CD4-positive, CD25-positive, alpha-beta regulatory T cell (primary cell): ENCODE measurements around the gene ACTA1. TPM values are rescaled to one million over a fixed set of nuclear protein-coding genes. Genes with fewer than 3 reads are reported as not detected.
A peak's percentile ranks its signal among the peaks of the same experiment; 100 is the strongest.
"Not testable (repeated sequence)": the region's sequence is repeated elsewhere in the genome, so short reads cannot be mapped to it uniquely, and the experiment has no call there.

ENCODE experiments used
- ATAC-seq, 2 donors: fragments of 150-1000 bp; cut with Tn5 transposase; one replicate each; pipeline ENCODE4 v1.10.0; 2021; ENCODE audit warnings: low read depth in 2 of 2, moderate number of reproducible peaks in 2 of 2, moderate library complexity in 1 of 2
- DNase-seq, 3 donors: peaks; one replicate each; pipeline versions ENCODE4 v3.0.0 to v3.0.0-alpha.2; 2012 to 2022; ENCODE audit warnings: mixed read lengths in 1 of 3
- H3K27ac ChIP-seq: one replicate; pipeline ENCODE4 v1.7.0; 2013; ENCODE audit warnings: mild to moderate bottlenecking, low read length; ENCODE audit not compliant: insufficient read depth, poor library complexity, severe bottlenecking
- H3K27me3 ChIP-seq: one replicate; pipeline ENCODE4 v1.7.0; 2013; ENCODE audit warnings: low read length; ENCODE audit not compliant: control insufficient read depth, insufficient read depth
- H3K36me3 ChIP-seq: one replicate; pipeline ENCODE4 v1.7.0; 2013; ENCODE audit warnings: mild to moderate bottlenecking, low read length, moderate library complexity; ENCODE audit not compliant: control insufficient read depth, insufficient read depth
- H3K4me1 ChIP-seq: 2 replicates; pipeline ENCODE4 v1.7.0; 2013; ENCODE audit warnings: mild to moderate bottlenecking, low read length; ENCODE audit not compliant: insufficient read depth, control insufficient read depth, poor library complexity, severe bottlenecking
- H3K4me3 ChIP-seq: one replicate; pipeline ENCODE4 v1.7.0; 2013; ENCODE audit warnings: low read depth, mild to moderate bottlenecking, low read length, moderate library complexity
- H3K9me3 ChIP-seq, 2 experiments: 1 replicate in 1 of 2; 2 replicates in 1 of 2; pipeline ENCODE4 v1.7.0; 2013; ENCODE audit warnings: low read length in 2 of 2, mild to moderate bottlenecking in 1 of 2, moderate library complexity in 1 of 2; ENCODE audit not compliant: control insufficient read depth in 2 of 2
- H3K27ac Mint-ChIP-seq, 3 donors: one replicate each; pipeline ENCODE4 v1.8.0; 2020 to 2022; ENCODE audit warnings: mild to moderate bottlenecking in 3 of 3, mixed read lengths in 3 of 3, moderate library complexity in 2 of 3
- H3K27me3 Mint-ChIP-seq: one replicate; pipeline ENCODE4 v1.8.0; 2022; ENCODE audit warnings: mild to moderate bottlenecking, mixed read lengths
- H3K36me3 Mint-ChIP-seq: one replicate; pipeline ENCODE4 v1.8.0; 2020; ENCODE audit warnings: mixed read lengths
- H3K4me1 Mint-ChIP-seq, 4 donors: one replicate each; pipeline ENCODE4 v1.8.0; 2020 to 2022; ENCODE audit warnings: mixed read lengths in 4 of 4, mild to moderate bottlenecking in 1 of 4
- H3K4me3 Mint-ChIP-seq, 4 donors: one replicate each; pipeline ENCODE4 v1.8.0; 2020 to 2022; ENCODE audit warnings: mild to moderate bottlenecking in 4 of 4, mixed read lengths in 4 of 4, moderate library complexity in 3 of 4
- H3K9me3 Mint-ChIP-seq, 7 donors: one replicate each; pipeline ENCODE4 v1.8.0; 2020 to 2022; ENCODE audit warnings: mixed read lengths in 7 of 7, mild to moderate bottlenecking in 3 of 7, moderate library complexity in 2 of 7
- polyA plus RNA-seq, 4 donors: library from polyadenylated mRNA; unstranded; fragments of 300-500 nt; fragmentation: Illumina TruSeq; gene quantifications; one replicate each; pipeline ENCODE4 v1.2.3, GENCODE V29; 2021
- total RNA-seq: library from RNA; stranded (reverse); gene quantifications from one replicate; pipeline ENCODE4 v1.2.3, GENCODE V29; 2022

Gene ACTA1
- total and polyA plus RNA-seq, 5 donors from 2014 or later = not detected

DNA sequence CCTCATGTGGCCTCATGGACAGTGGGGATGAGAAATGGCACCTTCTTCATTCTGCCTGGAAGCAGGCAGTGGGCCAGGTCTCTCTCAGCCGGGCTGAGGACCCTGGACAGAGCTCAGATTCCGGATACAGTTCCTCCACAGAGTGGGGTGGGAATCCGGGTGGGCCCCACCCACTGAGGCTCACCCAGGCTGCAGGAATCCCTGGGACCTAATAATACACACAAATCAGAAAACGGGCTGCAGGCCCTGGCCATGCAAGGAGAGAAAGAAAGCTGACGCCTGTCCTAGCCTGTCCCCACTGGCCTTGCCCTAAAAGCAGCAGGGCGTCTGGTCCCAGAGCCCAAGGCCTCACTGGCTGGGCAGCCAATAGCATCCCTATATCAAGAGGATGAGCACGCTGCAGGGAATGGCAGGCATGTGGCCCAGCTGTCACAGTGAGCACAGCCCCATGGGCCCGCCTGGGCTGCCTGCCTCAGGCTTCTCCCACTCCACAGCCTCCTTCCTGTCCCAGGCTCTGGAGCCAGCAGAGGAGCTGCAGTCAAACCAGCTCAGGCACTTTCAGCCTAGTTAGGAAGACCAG is 25.3 kb downstream of the ACTA1 start:
- DNase-seq (no peak), ATAC-seq (no peak)
- Mint-ChIP-seq H3K36me3 (no peaks in the 10 kb centered on the region), H3K4me3 (no peak overlapping the region), H3K27ac (no peak overlapping the region), H3K27me3 (peaks cover 71% of the 10 kb centered on the region), H3K4me1 (peaks cover 0 to 24% (median 2%) of the 10 kb centered on the region in 4 donors), H3K9me3 (peaks cover 0 to 3% (median 0%) of the 10 kb centered on the region in 7 donors)
- Histone ChIP-seq H3K27ac (no peak overlapping the region), H3K4me3 (no peak overlapping the region), H3K36me3 (no peaks in the 10 kb centered on the region), H3K9me3 (no peaks in the 10 kb centered on the region), H3K4me1 (peaks cover 7% of the 10 kb centered on the region), H3K27me3 (peaks cover 20% of the 10 kb centered on the region)

DNA sequence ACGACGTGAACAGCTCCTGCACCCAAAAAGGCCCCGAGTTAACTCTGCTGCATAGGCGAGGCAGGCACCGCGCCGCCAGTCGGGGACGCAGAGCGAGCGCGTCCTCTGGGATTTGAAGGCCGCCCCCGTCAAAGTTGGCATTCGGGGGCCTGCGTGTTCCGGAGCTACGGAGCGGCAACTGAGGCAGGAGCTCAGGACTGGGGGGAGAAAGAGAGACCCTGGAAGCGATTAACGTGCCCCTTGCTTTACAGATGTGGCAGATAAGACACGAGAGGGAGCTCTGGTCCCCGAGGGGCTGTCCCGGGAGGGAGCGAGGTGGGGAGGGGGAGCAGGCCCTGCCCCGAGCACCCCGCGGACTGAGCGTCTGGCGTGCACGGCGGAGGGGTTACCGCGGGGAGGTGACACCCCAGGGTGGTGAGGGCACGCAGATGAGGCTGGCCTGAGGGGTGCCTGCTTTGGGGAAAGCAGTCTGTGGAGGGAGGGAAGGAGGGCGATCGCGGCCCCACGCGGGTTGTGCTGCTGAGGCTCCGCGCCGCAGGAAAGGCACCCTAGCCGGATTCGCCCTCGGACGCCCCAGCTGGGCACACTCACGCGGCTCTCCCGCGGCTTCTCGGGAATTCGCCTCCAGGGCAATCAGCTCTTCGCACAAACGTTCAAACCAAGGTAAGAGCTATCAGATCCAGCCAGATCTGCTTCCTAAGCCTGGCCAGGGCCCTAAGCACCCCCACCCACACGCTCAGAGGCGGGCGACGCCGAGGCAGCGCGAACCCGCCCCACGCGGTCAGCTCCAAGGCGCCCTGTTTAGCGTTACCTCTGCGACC is 26.5 kb downstream of the ACTA1 start:
- Mint-ChIP-seq H3K27ac (peak overlapping the region in 1 of 3 donors; percentile 26), H3K27me3 (peaks cover 68% of the 10 kb centered on the region), H3K4me3 (peak overlapping the region in 2 of 4 donors; percentile 58 to 68), H3K4me1 (peaks cover 0 to 24% (median 2%) of the 10 kb centered on the region in 4 donors), H3K36me3 (no peaks in the 10 kb centered on the region), H3K9me3 (peaks cover 0 to 3% (median 0%) of the 10 kb centered on the region in 7 donors)
- DNase-seq = no peak
- Histone ChIP-seq H3K9me3 (no peaks in the 10 kb centered on the region), H3K27ac (no peak overlapping the region), H3K4me3 (no peak overlapping the region), H3K4me1 (peaks cover 7% of the 10 kb centered on the region), H3K27me3 (peaks cover 20% of the 10 kb centered on the region), H3K36me3 (no peaks in the 10 kb centered on the region)
- ATAC-seq = no peak

DNA sequence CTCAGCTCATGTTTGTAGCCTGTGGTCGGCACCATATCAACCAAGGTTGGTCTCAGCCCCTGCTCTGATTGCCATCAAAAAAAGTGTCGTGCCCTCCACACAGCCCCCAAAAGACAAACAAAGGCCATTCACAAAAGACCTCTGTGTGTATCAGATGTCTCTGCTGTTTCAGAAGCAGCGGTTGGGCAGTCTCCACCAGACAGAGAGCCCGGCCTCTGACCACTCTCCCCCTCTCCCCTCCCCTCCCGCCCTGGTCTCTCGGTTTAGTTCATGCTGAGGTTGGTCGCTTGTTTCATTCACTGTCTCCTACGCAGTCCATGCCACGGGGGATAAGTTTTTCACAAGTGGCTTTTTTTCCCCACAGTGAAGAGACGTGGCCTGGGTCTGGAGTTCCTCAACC is 27.1 kb downstream of the ACTA1 start:
- H3K4me1 ChIP-seq = peaks cover 7% of the 10 kb centered on the region
- ATAC-seq = no peak
- H3K4me3 Mint-ChIP-seq = peak overlapping the region in 2 of 4 donors; percentile 58 to 68
- H3K36me3 ChIP-seq = no peaks in the 10 kb centered on the region
- H3K27ac ChIP-seq = no peak overlapping the region
- DNase-seq = no peak
- H3K9me3 ChIP-seq = no peaks in the 10 kb centered on the region
- peaks cover 67% of the 10 kb centered on the region for H3K27me3 Mint-ChIP-seq
- no peaks in the 10 kb centered on the region for H3K36me3 Mint-ChIP-seq
- peaks cover 20% of the 10 kb centered on the region for H3K27me3 ChIP-seq
- H3K27ac Mint-ChIP-seq = peak overlapping the region in 1 of 3 donors; percentile 26
- H3K4me3 ChIP-seq = no peak overlapping the region
- H3K9me3 Mint-ChIP-seq = peaks cover 0 to 3% (median 0%) of the 10 kb centered on the region in 7 donors
- H3K4me1 Mint-ChIP-seq = peaks cover 0 to 24% (median 2%) of the 10 kb centered on the region in 4 donors

GRCh38 chr1:229403573-229403972 is 30.3 kb downstream of the ACTA1 start:
- no peaks in the 10 kb centered on the region for H3K9me3 ChIP-seq
- H3K4me3 Mint-ChIP-seq = no peak overlapping the region
- H3K27me3 ChIP-seq = peaks cover 14% of the 10 kb centered on the region
- peaks cover 7% of the 10 kb centered on the region for H3K4me1 ChIP-seq
- DNase-seq (no peak), ATAC-seq (no peak)
- H3K36me3 Mint-ChIP-seq = no peaks in the 10 kb centered on the region
- no peak overlapping the region for H3K27ac ChIP-seq
- H3K27me3 Mint-ChIP-seq = peaks cover 59% of the 10 kb centered on the region
- H3K4me3 ChIP-seq = no peak overlapping the region
- peaks cover 0 to 10% (median 0%) of the 10 kb centered on the region in 4 donors for H3K4me1 Mint-ChIP-seq
- peaks cover 0 to 3% (median 0%) of the 10 kb centered on the region in 7 donors for H3K9me3 Mint-ChIP-seq
- no peaks in the 10 kb centered on the region for H3K36me3 ChIP-seq
- no peak overlapping the region for H3K27ac Mint-ChIP-seq

GRCh38 chr1:229402993-229403392 is 30.9 kb downstream of the ACTA1 start:
- peaks cover 55% of the 10 kb centered on the region for H3K27me3 Mint-ChIP-seq
- no peak overlapping the region for H3K4me3 ChIP-seq
- H3K4me3 Mint-ChIP-seq = no peak overlapping the region
- DNase-seq (no peak), ATAC-seq (no peak)
- H3K27ac Mint-ChIP-seq = no peak overlapping the region
- H3K36me3 ChIP-seq = no peaks in the 10 kb centered on the region
- no peaks in the 10 kb centered on the region for H3K9me3 ChIP-seq
- peaks cover 0 to 3% (median 0%) of the 10 kb centered on the region in 7 donors for H3K9me3 Mint-ChIP-seq
- peaks cover 9% of the 10 kb centered on the region for H3K27me3 ChIP-seq
- H3K27ac ChIP-seq = no peak overlapping the region
- no peaks in the 10 kb centered on the region for H3K36me3 Mint-ChIP-seq
- peaks cover 7% of the 10 kb centered on the region for H3K4me1 ChIP-seq
- H3K4me1 Mint-ChIP-seq = peaks cover 0 to 10% (median 0%) of the 10 kb centered on the region in 4 donors

- peaks cover 54% of the 10 kb centered on the region for H3K27me3 Mint-ChIP-seq
- not testable (repeated sequence) for H3K4me1 ChIP-seq, H3K4me3 Mint-ChIP-seq, H3K27ac ChIP-seq, H3K36me3 Mint-ChIP-seq, ATAC-seq, H3K9me3 ChIP-seq, DNase-seq, H3K4me3 ChIP-seq, H3K27ac Mint-ChIP-seq, H3K4me1 Mint-ChIP-seq, H3K27me3 ChIP-seq, H3K9me3 Mint-ChIP-seq, H3K36me3 ChIP-seq
These were observed 31.6 kb downstream of the ACTA1 start for GRCh38 chr1:229402329-229402728.

DNA sequence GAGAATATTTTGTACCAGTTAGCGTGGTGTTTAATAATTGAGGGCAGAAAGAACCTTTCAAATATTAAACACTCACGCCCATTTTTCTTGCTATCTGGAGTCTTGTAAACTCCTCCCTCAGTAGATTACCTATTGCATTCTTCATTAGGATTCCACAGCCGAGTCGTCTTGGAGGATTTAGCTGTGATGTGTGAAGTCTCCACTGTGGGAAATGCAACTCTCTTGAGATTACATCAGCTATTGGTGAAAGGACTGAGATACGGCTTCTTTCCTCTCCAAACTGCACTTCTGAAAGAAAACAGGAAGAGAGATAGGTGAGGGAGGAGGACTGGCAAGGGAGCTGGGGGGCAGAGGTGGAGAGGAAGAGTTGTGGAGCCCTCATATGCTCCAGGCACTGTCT is 36.1 kb downstream of the ACTA1 start:
- Mint-ChIP-seq H3K4me1 (no peaks in the 10 kb centered on the region), H3K36me3 (no peaks in the 10 kb centered on the region), H3K4me3 (no peak overlapping the region), H3K27me3 (peaks cover 50% of the 10 kb centered on the region), H3K27ac (no peak overlapping the region), H3K9me3 (peaks cover 0 to 2% (median 0%) of the 10 kb centered on the region in 7 donors)
- DNase-seq (no peak), ATAC-seq (no peak)
- Histone ChIP-seq H3K27ac (no peak overlapping the region), H3K4me3 (no peak overlapping the region), H3K36me3 (no peaks in the 10 kb centered on the region), H3K27me3 (peaks cover 8% of the 10 kb centered on the region), H3K9me3 (no peaks in the 10 kb centered on the region), H3K4me1 (no peaks in the 10 kb centered on the region)
